ENCODE results near the gene SIPA1L2. TPM values are rescaled to one million over a fixed set of nuclear protein-coding genes. Genes with fewer than 3 reads are reported as not detected.

Gene SIPA1L2
- total and polyA plus RNA-seq, 2 experiments from 2014 or later = 4.1 to 17.0 TPM

DNA sequence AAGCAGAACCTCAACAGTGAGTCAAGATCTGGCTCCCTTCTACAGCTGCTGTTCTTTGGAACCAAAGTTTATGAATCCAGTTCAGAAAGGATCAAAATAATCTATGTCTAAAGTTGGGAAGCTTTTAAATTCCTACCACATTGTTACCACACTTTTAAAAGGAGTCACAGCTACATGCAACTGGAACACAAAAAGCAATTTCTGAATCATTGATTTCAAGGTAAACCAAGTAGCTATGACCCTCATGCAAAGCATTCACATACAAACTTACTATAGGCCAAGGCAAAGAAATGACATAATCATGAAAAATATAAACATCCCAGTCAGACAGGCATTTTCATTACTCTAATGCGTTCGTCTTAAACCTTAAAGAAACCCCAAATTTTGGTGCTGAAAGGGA, 3.5 kb downstream of the SIPA1L2 start:
- Mint-ChIP-seq H3K9me3 (no peaks in the 10 kb centered on the region), H3K27me3 (ENCODE audit: insufficient read depth, low read depth, poor library complexity) (peaks cover 21% of the 10 kb centered on the region), H3K27ac (no peak overlapping the region), H3K4me1 (peaks cover 69% of the 10 kb centered on the region), H3K36me3 (ENCODE audit: low read depth) (no peaks in the 10 kb centered on the region), H3K4me3 (no peak overlapping the region)
- Histone ChIP-seq H3K27ac (ENCODE audit: low read depth) (no peak overlapping the region), H3K27me3 (ENCODE audit: insufficient read depth) (peaks cover 25% of the 10 kb centered on the region), H3F3A (replicated peaks; ENCODE audit: low read depth) (no peaks in the 10 kb centered on the region), H3K4me3 (no peak overlapping the region), H3K79me2 (replicated peaks; ENCODE audit: insufficient read depth) (peaks cover 47% of the 10 kb centered on the region), H3K9me2 (ENCODE audit: insufficient read depth) (no peaks in the 10 kb centered on the region), H3K36me3 (ENCODE audit: insufficient read depth) (no peaks in the 10 kb centered on the region), H4K20me1 (replicated peaks; ENCODE audit: insufficient read depth) (no peaks in the 10 kb centered on the region; the same call in 1 of the 2 replicates), H3K4me2 (peak overlapping the region; percentile 8), H2AFZ (no peak overlapping the region), H3K4me1 (ENCODE audit: insufficient read depth) (peaks cover 35% of the 10 kb centered on the region)
- ATAC-seq = no peak
- no peak for DNase-seq (ENCODE audit: low spot score)
- TF ChIP-seq NANOG (IDR thresholded peaks at IDR 0.05; ENCODE audit: borderline replicate concordance) = no peak
- TF ChIP-seq, protein P1, sequence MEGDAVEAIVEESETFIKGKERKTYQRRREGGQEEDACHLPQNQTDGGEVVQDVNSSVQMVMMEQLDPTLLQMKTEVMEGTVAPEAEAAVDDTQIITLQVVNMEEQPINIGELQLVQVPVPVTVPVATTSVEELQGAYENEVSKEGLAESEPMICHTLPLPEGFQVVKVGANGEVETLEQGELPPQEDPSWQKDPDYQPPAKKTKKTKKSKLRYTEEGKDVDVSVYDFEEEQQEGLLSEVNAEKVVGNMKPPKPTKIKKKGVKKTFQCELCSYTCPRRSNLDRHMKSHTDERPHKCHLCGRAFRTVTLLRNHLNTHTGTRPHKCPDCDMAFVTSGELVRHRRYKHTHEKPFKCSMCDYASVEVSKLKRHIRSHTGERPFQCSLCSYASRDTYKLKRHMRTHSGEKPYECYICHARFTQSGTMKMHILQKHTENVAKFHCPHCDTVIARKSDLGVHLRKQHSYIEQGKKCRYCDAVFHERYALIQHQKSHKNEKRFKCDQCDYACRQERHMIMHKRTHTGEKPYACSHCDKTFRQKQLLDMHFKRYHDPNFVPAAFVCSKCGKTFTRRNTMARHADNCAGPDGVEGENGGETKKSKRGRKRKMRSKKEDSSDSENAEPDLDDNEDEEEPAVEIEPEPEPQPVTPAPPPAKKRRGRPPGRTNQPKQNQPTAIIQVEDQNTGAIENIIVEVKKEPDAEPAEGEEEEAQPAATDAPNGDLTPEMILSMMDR (conservative IDR thresholded peaks at IDR 0.05; ENCODE audit: low read depth in 2 of 2) = no peak
- no peak for TF ChIP-seq ZNF331 (CRISPR knock-in tag; IDR thresholded peaks at IDR 0.05; ENCODE audit: low read depth)
- TF ChIP-seq EZH2phosphoT487 (IDR thresholded peaks at IDR 0.05; ENCODE audit: unreplicated experiment) = no peak
- no peak for TF ChIP-seq JUNB (IDR thresholded peaks at IDR 0.05; ENCODE audit: unreplicated experiment)
- TF ChIP-seq STAT1 (IDR thresholded peaks at IDR 0.05; ENCODE audit: unreplicated experiment) = no peak
- TF ChIP-seq, protein P2, sequence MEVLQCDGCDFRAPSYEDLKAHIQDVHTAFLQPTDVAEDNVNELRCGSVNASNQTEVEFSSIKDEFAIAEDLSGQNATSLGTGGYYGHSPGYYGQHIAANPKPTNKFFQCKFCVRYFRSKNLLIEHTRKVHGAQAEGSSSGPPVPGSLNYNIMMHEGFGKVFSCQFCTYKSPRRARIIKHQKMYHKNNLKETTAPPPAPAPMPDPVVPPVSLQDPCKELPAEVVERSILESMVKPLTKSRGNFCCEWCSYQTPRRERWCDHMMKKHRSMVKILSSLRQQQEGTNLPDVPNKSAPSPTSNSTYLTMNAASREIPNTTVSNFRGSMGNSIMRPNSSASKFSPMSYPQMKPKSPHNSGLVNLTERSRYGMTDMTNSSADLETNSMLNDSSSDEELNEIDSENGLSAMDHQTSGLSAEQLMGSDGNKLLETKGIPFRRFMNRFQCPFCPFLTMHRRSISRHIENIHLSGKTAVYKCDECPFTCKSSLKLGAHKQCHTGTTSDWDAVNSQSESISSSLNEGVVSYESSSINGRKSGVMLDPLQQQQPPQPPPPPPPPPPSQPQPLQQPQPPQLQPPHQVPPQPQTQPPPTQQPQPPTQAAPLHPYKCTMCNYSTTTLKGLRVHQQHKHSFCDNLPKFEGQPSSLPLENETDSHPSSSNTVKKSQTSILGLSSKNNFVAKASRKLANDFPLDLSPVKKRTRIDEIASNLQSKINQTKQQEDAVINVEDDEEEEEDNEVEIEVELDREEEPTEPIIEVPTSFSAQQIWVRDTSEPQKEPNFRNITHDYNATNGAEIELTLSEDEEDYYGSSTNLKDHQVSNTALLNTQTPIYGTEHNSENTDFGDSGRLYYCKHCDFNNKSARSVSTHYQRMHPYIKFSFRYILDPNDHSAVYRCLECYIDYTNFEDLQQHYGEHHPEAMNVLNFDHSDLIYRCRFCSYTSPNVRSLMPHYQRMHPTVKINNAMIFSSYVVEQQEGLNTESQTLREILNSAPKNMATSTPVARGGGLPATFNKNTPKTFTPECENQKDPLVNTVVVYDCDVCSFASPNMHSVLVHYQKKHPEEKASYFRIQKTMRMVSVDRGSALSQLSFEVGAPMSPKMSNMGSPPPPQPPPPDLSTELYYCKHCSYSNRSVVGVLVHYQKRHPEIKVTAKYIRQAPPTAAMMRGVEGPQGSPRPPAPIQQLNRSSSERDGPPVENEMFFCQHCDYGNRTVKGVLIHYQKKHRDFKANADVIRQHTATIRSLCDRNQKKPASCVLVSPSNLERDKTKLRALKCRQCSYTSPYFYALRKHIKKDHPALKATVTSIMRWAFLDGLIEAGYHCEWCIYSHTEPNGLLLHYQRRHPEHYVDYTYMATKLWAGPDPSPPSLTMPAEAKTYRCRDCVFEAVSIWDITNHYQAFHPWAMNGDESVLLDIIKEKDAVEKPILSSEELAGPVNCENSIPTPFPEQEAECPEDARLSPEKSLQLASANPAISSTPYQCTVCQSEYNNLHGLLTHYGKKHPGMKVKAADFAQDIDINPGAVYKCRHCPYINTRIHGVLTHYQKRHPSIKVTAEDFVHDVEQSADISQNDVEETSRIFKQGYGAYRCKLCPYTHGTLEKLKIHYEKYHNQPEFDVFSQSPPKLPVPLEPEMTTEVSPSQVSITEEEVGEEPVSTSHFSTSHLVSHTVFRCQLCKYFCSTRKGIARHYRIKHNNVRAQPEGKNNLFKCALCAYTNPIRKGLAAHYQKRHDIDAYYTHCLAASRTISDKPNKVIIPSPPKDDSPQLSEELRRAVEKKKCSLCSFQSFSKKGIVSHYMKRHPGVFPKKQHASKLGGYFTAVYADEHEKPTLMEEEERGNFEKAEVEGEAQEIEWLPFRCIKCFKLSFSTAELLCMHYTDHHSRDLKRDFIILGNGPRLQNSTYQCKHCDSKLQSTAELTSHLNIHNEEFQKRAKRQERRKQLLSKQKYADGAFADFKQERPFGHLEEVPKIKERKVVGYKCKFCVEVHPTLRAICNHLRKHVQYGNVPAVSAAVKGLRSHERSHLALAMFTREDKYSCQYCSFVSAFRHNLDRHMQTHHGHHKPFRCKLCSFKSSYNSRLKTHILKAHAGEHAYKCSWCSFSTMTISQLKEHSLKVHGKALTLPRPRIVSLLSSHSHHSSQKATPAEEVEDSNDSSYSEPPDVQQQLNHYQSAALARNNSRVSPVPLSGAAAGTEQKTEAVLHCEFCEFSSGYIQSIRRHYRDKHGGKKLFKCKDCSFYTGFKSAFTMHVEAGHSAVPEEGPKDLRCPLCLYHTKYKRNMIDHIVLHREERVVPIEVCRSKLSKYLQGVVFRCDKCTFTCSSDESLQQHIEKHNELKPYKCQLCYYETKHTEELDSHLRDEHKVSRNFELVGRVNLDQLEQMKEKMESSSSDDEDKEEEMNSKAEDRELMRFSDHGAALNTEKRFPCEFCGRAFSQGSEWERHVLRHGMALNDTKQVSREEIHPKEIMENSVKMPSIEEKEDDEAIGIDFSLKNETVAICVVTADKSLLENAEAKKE (CRISPR knock-in tag; IDR thresholded peaks at IDR 0.05) = no peak
- no peak for TF ChIP-seq EZH2 (IDR thresholded peaks at IDR 0.05; ENCODE audit: low read depth, unreplicated experiment)
- TF ChIP-seq, protein P3, sequence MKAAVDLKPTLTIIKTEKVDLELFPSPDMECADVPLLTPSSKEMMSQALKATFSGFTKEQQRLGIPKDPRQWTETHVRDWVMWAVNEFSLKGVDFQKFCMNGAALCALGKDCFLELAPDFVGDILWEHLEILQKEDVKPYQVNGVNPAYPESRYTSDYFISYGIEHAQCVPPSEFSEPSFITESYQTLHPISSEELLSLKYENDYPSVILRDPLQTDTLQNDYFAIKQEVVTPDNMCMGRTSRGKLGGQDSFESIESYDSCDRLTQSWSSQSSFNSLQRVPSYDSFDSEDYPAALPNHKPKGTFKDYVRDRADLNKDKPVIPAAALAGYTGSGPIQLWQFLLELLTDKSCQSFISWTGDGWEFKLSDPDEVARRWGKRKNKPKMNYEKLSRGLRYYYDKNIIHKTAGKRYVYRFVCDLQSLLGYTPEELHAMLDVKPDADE (IDR thresholded peaks at IDR 0.05) = no peak
- no peak for TF ChIP-seq POLR2AphosphoS5 (IDR thresholded peaks at IDR 0.05; ENCODE audit: low read depth)
- TF ChIP-seq, protein P4, sequence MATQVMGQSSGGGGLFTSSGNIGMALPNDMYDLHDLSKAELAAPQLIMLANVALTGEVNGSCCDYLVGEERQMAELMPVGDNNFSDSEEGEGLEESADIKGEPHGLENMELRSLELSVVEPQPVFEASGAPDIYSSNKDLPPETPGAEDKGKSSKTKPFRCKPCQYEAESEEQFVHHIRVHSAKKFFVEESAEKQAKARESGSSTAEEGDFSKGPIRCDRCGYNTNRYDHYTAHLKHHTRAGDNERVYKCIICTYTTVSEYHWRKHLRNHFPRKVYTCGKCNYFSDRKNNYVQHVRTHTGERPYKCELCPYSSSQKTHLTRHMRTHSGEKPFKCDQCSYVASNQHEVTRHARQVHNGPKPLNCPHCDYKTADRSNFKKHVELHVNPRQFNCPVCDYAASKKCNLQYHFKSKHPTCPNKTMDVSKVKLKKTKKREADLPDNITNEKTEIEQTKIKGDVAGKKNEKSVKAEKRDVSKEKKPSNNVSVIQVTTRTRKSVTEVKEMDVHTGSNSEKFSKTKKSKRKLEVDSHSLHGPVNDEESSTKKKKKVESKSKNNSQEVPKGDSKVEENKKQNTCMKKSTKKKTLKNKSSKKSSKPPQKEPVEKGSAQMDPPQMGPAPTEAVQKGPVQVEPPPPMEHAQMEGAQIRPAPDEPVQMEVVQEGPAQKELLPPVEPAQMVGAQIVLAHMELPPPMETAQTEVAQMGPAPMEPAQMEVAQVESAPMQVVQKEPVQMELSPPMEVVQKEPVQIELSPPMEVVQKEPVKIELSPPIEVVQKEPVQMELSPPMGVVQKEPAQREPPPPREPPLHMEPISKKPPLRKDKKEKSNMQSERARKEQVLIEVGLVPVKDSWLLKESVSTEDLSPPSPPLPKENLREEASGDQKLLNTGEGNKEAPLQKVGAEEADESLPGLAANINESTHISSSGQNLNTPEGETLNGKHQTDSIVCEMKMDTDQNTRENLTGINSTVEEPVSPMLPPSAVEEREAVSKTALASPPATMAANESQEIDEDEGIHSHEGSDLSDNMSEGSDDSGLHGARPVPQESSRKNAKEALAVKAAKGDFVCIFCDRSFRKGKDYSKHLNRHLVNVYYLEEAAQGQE (IDR thresholded peaks at IDR 0.05; ENCODE audit: unreplicated experiment) = no peak
- TF ChIP-seq CREB1 (CRISPR knock-in tag; IDR thresholded peaks at IDR 0.05; ENCODE audit: low read depth) = no peak
- no peak for TF ChIP-seq ZNF114 (CRISPR knock-in tag; IDR thresholded peaks at IDR 0.05)

Data from GM23338 (cell line).